Measurements from ENCODE around the gene APOA5. TPM values are rescaled to one million over a fixed set of nuclear protein-coding genes. Genes with fewer than 3 reads are reported as not detected.

The APOA5 gene
- total and polyA plus RNA-seq, 2 of the 13 experiments (the other 11 are each of a cell fraction or from before 2014, with no cell fraction given), result 44.0 to 49.1 TPM

GRCh38 chr11:116787786-116788486, 3.7 kb downstream of the APOA5 start, which contains the start of gene ZPR1 (continued):
- TF ChIP-seq, protein P1, sequence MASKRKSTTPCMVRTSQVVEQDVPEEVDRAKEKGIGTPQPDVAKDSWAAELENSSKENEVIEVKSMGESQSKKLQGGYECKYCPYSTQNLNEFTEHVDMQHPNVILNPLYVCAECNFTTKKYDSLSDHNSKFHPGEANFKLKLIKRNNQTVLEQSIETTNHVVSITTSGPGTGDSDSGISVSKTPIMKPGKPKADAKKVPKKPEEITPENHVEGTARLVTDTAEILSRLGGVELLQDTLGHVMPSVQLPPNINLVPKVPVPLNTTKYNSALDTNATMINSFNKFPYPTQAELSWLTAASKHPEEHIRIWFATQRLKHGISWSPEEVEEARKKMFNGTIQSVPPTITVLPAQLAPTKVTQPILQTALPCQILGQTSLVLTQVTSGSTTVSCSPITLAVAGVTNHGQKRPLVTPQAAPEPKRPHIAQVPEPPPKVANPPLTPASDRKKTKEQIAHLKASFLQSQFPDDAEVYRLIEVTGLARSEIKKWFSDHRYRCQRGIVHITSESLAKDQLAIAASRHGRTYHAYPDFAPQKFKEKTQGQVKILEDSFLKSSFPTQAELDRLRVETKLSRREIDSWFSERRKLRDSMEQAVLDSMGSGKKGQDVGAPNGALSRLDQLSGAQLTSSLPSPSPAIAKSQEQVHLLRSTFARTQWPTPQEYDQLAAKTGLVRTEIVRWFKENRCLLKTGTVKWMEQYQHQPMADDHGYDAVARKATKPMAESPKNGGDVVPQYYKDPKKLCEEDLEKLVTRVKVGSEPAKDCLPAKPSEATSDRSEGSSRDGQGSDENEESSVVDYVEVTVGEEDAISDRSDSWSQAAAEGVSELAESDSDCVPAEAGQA (IDR thresholded peaks at IDR 0.05; ENCODE audit: low read depth), result peak; percentile 69; the same call in 1 of the 2 replicates
- TF ChIP-seq, protein P1 (CRISPR knock-in tag; IDR thresholded peaks at IDR 0.05; ENCODE audit: borderline replicate concordance), result no peak
- TF ChIP-seq ZNF616 (CRISPR knock-in tag; IDR thresholded peaks at IDR 0.05; ENCODE audit: low read depth) (no peak), AGO1 (IDR thresholded peaks at IDR 0.05; ENCODE audit: low read depth, low read length, poor library complexity, severe bottlenecking) (peak; percentile 96), LRRFIP1 (CRISPR knock-in tag; conservative IDR thresholded peaks at IDR 0.05) (no peak), ZKSCAN1 (IDR thresholded peaks at IDR 0.05; ENCODE audit: low read length) (no peak), ZNF713 (CRISPR knock-in tag; IDR thresholded peaks at IDR 0.05) (no peak), KLF9 (CRISPR knock-in tag; IDR thresholded peaks at IDR 0.05; ENCODE audit: low read depth) (no peak), BORCS8-MEF2B (CRISPR knock-in tag; IDR thresholded peaks at IDR 0.05) (0 out of 2 replicates have a peak, but pooled peaks have one; percentile 15), USF2 (IDR thresholded peaks at IDR 0.05; ENCODE audit: low read depth, low read length) (no peak), USF2 (CRISPR knock-in tag; IDR thresholded peaks at IDR 0.05; ENCODE audit: borderline replicate concordance) (no peak; the same call in 1 of the 2 replicates), HOXD1 (CRISPR knock-in tag; IDR thresholded peaks at IDR 0.05) (no peak), ZNF792 (CRISPR knock-in tag; IDR thresholded peaks at IDR 0.05) (peak; percentile 29; the same call in 1 of the 2 replicates), HNF4G (IDR thresholded peaks at IDR 0.05; ENCODE audit: borderline replicate concordance, low read depth, low read length) (no peak), HNF4G (CRISPR knock-in tag; IDR thresholded peaks at IDR 0.05; ENCODE audit: borderline replicate concordance, low read depth) (no peak; the same call in 1 of the 2 replicates), ADNP (CRISPR knock-in tag; IDR thresholded peaks at IDR 0.05) (no peak), ZBTB1 (CRISPR knock-in tag; IDR thresholded peaks at IDR 0.05; ENCODE audit: borderline replicate concordance) (no peak), NR2C2 (CRISPR knock-in tag; IDR thresholded peaks at IDR 0.05; ENCODE audit: borderline replicate concordance) (no peak), FOXJ3 (CRISPR knock-in tag; IDR thresholded peaks at IDR 0.05; ENCODE audit: borderline replicate concordance) (no peak)

Data from HepG2 (cell line).